Measurements from ENCODE around the gene H2BK1.

H2BK1 gene

GRCh38 chr7:151244841-151245346, 34.6 kb upstream of the H2BK1 start:
- DNase-seq = no peak

GRCh38 chr7:151244196-151244840, 34.0 kb upstream of the H2BK1 start:
- DNase-seq = peak in 1 of 4 experiments; percentile 46

- peak in 2 of 4 experiments; percentile 14 to 17 for DNase-seq
These were observed 33.3 kb upstream of the H2BK1 start for GRCh38 chr7:151243408-151244195.

GRCh38 chr7:151243045-151243349, 32.7 kb upstream of the H2BK1 start:
- no peak for DNase-seq

- DNase-seq = no peak
These were observed 32.1 kb upstream of the H2BK1 start for GRCh38 chr7:151242159-151243044.

- no peak for DNase-seq
These were observed 31.4 kb upstream of the H2BK1 start for GRCh38 chr7:151241755-151242096.

- no peak for DNase-seq
These were observed 30.9 kb upstream of the H2BK1 start for GRCh38 chr7:151240942-151241754.

- no peak for DNase-seq
These were observed 30.2 kb upstream of the H2BK1 start for GRCh38 chr7:151240536-151240935.

GRCh38 chr7:151239837-151240459, 29.7 kb upstream of the H2BK1 start:
- no peak for DNase-seq

- DNase-seq = no peak
These were observed 28.9 kb upstream of the H2BK1 start for GRCh38 chr7:151238924-151239836.

- no peak for DNase-seq
These were observed 28.0 kb upstream of the H2BK1 start for GRCh38 chr7:151238190-151238810.

- DNase-seq = no peak
These were observed 27.2 kb upstream of the H2BK1 start for GRCh38 chr7:151237244-151238189.

GRCh38 chr7:151236406-151236805, 26.1 kb upstream of the H2BK1 start:
- DNase-seq = no peak

GRCh38 chr7:151235091-151235787, 25.0 kb upstream of the H2BK1 start:
- no peak for DNase-seq

- DNase-seq = no peak
These were observed 23.5 kb upstream of the H2BK1 start for GRCh38 chr7:151233804-151234203.

- DNase-seq = peak; percentile 29 to 44 (median 37)
These were observed 22.8 kb upstream of the H2BK1 start for GRCh38 chr7:151232917-151233701.

- DNase-seq = peak; percentile 46 to 82 (median 72)
These were observed 22.0 kb upstream of the H2BK1 start, which contains the start of gene CHPF2 for GRCh38 chr7:151232091-151232916. TSS of gene CHPF2 (plus strand) at chr7:151232483. CDS start at chr7:151234012, 1,529 bp downstream.

Measured in activated naive CD4-positive, alpha-beta T cell (primary cell).